Measurements from ENCODE around the gene PDHB. TPM values are rescaled to one million over a fixed set of nuclear protein-coding genes. Genes with fewer than 3 reads are reported as not detected.

The PDHB gene
- total and polyA plus RNA-seq, 2 of the 13 experiments (the other 11 are each of a cell fraction or from before 2014, with no cell fraction given), result 108 to 153 TPM

DNA sequence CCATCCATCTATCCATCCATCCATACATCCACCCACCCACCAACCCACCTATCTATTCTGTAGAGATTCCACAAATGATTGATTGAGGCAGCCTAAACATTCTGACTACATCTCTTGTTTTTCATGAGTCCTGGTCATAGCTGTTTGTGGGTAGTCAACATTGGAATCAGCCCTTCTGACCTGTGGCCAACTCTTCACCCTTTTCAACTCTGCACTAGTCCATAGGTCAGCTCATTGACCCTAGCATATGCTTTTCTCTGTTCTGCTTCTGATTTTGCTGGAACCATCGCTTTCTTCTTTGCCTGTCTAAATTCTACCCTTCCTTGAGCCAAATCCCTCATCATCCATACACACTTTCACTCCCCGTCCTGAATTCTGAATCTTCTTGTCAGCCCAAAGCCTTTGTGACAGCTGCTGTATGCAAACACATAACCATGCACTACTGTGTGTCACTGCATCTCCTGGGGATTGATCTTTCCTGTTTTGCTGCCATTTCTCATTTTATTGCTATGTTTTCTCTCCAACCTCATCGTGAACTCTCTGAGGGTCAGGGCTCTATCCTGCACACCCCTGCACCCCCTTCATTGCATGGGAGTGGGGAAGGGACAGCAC lies 41.4 kb upstream of the PDHB start (continued):
- TF ChIP-seq HNRNPK (IDR thresholded peaks at IDR 0.05; ENCODE audit: low read depth, low read length, poor library complexity, severe bottlenecking) (no peak), TBX2 (CRISPR knock-in tag; IDR thresholded peaks at IDR 0.05; ENCODE audit: borderline replicate concordance) (peak; percentile 14; the same call in 1 of the 2 replicates), ZNF674 (CRISPR knock-in tag; IDR thresholded peaks at IDR 0.05; ENCODE audit: low read depth) (no peak), MAF1 (CRISPR knock-in tag; IDR thresholded peaks at IDR 0.05; ENCODE audit: borderline replicate concordance) (no peak), RERE (CRISPR knock-in tag; IDR thresholded peaks at IDR 0.05; ENCODE audit: low read depth) (no peak), GATAD2A (CRISPR knock-in tag; IDR thresholded peaks at IDR 0.05) (peak; percentile 58; the same call in 1 of the 2 replicates), JDP2 (CRISPR knock-in tag; IDR thresholded peaks at IDR 0.05; ENCODE audit: borderline replicate concordance) (no peak), ZNF275 (CRISPR knock-in tag; IDR thresholded peaks at IDR 0.05; ENCODE audit: borderline replicate concordance) (no peak), TBP (CRISPR knock-in tag; IDR thresholded peaks at IDR 0.05) (no peak), CEBPG (CRISPR knock-in tag; IDR thresholded peaks at IDR 0.05) (0 out of 2 replicates have a peak, but pooled peaks have one; percentile 12), ZNF546 (CRISPR knock-in tag; conservative IDR thresholded peaks at IDR 0.05) (no peak), ZNF768 (CRISPR knock-in tag; IDR thresholded peaks at IDR 0.05) (no peak), GTF3A (CRISPR knock-in tag; conservative IDR thresholded peaks at IDR 0.05) (no peak), TBX3 (IDR thresholded peaks at IDR 0.05; ENCODE audit: borderline replicate concordance) (peak; percentile 18; the same call in 1 of the 2 replicates), ZSCAN21 (CRISPR knock-in tag; IDR thresholded peaks at IDR 0.05; ENCODE audit: borderline replicate concordance) (no peak), CHCHD3 (CRISPR knock-in tag; IDR thresholded peaks at IDR 0.05) (no peak), ZNF333 (CRISPR knock-in tag; IDR thresholded peaks at IDR 0.05; ENCODE audit: borderline replicate concordance) (no peak)
- TF ChIP-seq, protein P1, sequence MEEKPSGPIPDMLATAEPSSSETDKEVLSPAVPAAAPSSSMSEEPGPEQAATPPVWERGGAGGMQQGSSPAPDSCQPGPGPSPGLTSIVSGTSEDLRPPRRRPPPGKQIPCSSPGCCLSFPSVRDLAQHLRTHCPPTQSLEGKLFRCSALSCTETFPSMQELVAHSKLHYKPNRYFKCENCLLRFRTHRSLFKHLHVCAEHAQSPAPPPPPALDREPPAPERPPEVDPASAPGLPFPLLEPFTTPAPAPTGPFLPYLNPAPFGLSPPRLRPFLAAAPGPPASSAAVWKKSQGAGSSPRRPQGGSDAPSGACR (CRISPR knock-in tag; IDR thresholded peaks at IDR 0.05), result no peak
- TF ChIP-seq, protein P2, sequence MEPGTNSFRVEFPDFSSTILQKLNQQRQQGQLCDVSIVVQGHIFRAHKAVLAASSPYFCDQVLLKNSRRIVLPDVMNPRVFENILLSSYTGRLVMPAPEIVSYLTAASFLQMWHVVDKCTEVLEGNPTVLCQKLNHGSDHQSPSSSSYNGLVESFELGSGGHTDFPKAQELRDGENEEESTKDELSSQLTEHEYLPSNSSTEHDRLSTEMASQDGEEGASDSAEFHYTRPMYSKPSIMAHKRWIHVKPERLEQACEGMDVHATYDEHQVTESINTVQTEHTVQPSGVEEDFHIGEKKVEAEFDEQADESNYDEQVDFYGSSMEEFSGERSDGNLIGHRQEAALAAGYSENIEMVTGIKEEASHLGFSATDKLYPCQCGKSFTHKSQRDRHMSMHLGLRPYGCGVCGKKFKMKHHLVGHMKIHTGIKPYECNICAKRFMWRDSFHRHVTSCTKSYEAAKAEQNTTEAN (CRISPR knock-in tag; conservative IDR thresholded peaks at IDR 0.05), result no peak
- TF ChIP-seq, protein P3, sequence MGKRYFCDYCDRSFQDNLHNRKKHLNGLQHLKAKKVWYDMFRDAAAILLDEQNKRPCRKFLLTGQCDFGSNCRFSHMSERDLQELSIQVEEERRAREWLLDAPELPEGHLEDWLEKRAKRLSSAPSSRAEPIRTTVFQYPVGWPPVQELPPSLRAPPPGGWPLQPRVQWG (CRISPR knock-in tag; IDR thresholded peaks at IDR 0.05; ENCODE audit: borderline replicate concordance, low read depth), result no peak

All from HepG2 (cell line).